ENCODE measurements around the gene KCNJ10.

The KCNJ10 gene

GRCh38 chr1:159965263-159965662, 104.7 kb downstream of the KCNJ10 start:
- no peak for DNase-seq (ENCODE audit: low read depth in 1 of 2, low spot score in 1 of 2)

- DNase-seq (ENCODE audit: low read depth in 1 of 2, low spot score in 1 of 2) = no peak
Observed at GRCh38 chr1:159964144-159964543, 105.8 kb downstream of the KCNJ10 start.

- DNase-seq (ENCODE audit: low read depth in 1 of 2, low spot score in 1 of 2) = no peak
Observed at GRCh38 chr1:159962176-159962575, 107.8 kb downstream of the KCNJ10 start.

GRCh38 chr1:159961636-159962035, 108.3 kb downstream of the KCNJ10 start:
- DNase-seq (ENCODE audit: low read depth in 1 of 2, low spot score in 1 of 2) = no peak

GRCh38 chr1:159960721-159961381, 109.1 kb downstream of the KCNJ10 start:
- no peak for DNase-seq (ENCODE audit: low read depth in 1 of 2, low spot score in 1 of 2)

GRCh38 chr1:159959451-159959850, 110.5 kb downstream of the KCNJ10 start:
- DNase-seq (ENCODE audit: low read depth in 1 of 2, low spot score in 1 of 2) = no peak

GRCh38 chr1:159958719-159959380, 111.1 kb downstream of the KCNJ10 start:
- DNase-seq (ENCODE audit: low read depth in 1 of 2, low spot score in 1 of 2) = no peak

- no peak for DNase-seq (ENCODE audit: low read depth in 1 of 2, low spot score in 1 of 2)
Observed at GRCh38 chr1:159957824-159958268, 112.1 kb downstream of the KCNJ10 start.

- no peak for DNase-seq (ENCODE audit: low read depth in 1 of 2, low spot score in 1 of 2)
Observed at GRCh38 chr1:159955456-159955855, 114.5 kb downstream of the KCNJ10 start.

GRCh38 chr1:159953536-159954515, 116.1 kb downstream of the KCNJ10 start, which contains the start of gene SLAMF9:
Gene SLAMF9, minus strand, starts transcription at chr1:159954237. Its CDS starts 100 bp downstream, at chr1:159954137.
- DNase-seq (ENCODE audit: low read depth in 1 of 2, low spot score in 1 of 2) = no peak

- no peak for DNase-seq (ENCODE audit: low read depth in 1 of 2, low spot score in 1 of 2)
Observed at GRCh38 chr1:159952932-159953331, 117.0 kb downstream of the KCNJ10 start.

GRCh38 chr1:159951551-159951950, 118.4 kb downstream of the KCNJ10 start:
- DNase-seq (ENCODE audit: low read depth in 1 of 2, low spot score in 1 of 2) = no peak

- DNase-seq (ENCODE audit: low read depth in 1 of 2, low spot score in 1 of 2) = no peak
Observed at GRCh38 chr1:159951016-159951415, 118.9 kb downstream of the KCNJ10 start.

GRCh38 chr1:159949981-159950381, 120.0 kb downstream of the KCNJ10 start:
- no peak for DNase-seq (ENCODE audit: low read depth in 1 of 2, low spot score in 1 of 2)

- DNase-seq (ENCODE audit: low read depth in 1 of 2, low spot score in 1 of 2) = no peak
Observed at GRCh38 chr1:159949123-159949522, 120.8 kb downstream of the KCNJ10 start.

All from stimulated activated CD4-positive, alpha-beta T cell treated with anti-CD3 and anti-CD28 coated beads, Interleukin-15, amount 100 ng/mL, for 1 hour (primary cell).